ENCODE measurements around the gene MAP4K5. TPM values are rescaled to one million over a fixed set of nuclear protein-coding genes. Genes with fewer than 3 reads are reported as not detected.

Gene MAP4K5
- polyA plus RNA-seq, 3 donors, result 5.0 to 9.1 (median 7.7) TPM

DNA sequence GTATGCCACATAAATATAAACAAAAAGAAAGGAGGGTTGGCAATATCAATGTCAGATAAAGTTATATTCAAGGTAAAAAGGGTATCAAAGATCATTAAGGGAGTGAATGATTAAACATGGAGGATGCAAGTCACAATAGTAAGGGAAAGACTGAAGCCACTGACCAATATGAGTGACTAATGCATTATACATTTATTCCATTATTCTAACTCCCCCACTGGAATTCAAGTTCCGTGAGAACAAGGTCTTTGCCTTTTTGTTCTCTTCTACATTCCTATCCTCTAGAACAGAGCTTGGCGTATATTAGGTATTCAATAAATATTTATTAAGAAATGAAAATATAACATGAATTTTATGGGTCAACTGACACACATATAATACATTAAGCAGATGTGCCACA is 30.7 kb downstream of the MAP4K5 start:
- H3K27ac ChIP-seq (ENCODE audit: low read depth in 1 of 2, low read length in 2 of 2), result no peak overlapping the region
- no peak overlapping the region for H3K4me3 Mint-ChIP-seq
- H3K36me3 ChIP-seq (replicated peaks in 1 of 2; ENCODE audit: control insufficient read depth in 1 of 2, insufficient read depth in 2 of 2, low read length in 2 of 2), result peaks cover 11 to 35% of the 10 kb centered on the region in 2 donors
- WGBS (ENCODE audit: insufficient coverage), result no CpG with 5 or more reads among the region's 2 CpGs
- intact Hi-C loops (cut with micrococcal nuclease), result no loop called here
- no peaks in the 10 kb centered on the region for H4K20me1 ChIP-seq (ENCODE audit: insufficient read depth, low read length)
- H3K36me3 Mint-ChIP-seq, result peaks cover 37 to 38% of the 10 kb centered on the region in 2 donors
- H3K9me3 ChIP-seq (replicated peaks in 1 of 2; ENCODE audit: control insufficient read depth in 1 of 2, insufficient read depth in 1 of 2, low read length in 2 of 2), result no peaks in the 10 kb centered on the region
- TF ChIP-seq, protein P1, sequence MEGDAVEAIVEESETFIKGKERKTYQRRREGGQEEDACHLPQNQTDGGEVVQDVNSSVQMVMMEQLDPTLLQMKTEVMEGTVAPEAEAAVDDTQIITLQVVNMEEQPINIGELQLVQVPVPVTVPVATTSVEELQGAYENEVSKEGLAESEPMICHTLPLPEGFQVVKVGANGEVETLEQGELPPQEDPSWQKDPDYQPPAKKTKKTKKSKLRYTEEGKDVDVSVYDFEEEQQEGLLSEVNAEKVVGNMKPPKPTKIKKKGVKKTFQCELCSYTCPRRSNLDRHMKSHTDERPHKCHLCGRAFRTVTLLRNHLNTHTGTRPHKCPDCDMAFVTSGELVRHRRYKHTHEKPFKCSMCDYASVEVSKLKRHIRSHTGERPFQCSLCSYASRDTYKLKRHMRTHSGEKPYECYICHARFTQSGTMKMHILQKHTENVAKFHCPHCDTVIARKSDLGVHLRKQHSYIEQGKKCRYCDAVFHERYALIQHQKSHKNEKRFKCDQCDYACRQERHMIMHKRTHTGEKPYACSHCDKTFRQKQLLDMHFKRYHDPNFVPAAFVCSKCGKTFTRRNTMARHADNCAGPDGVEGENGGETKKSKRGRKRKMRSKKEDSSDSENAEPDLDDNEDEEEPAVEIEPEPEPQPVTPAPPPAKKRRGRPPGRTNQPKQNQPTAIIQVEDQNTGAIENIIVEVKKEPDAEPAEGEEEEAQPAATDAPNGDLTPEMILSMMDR (IDR thresholded peaks at IDR 0.05), result no peak
- H3K4me3 ChIP-seq (replicated peaks in 1 of 3; ENCODE audit: low read depth in 2 of 3, low read length in 3 of 3), result no peak overlapping the region
- H2AFZ ChIP-seq (ENCODE audit: insufficient read depth, low read depth, low read length, poor library complexity, severe bottlenecking), result no peak overlapping the region
- H3K4me1 Mint-ChIP-seq, result no peaks in the 10 kb centered on the region
- H3K27ac Mint-ChIP-seq, result no peak overlapping the region
- H3K4me2 ChIP-seq (replicated peaks; ENCODE audit: extremely low read depth, low read length, poor library complexity, severe bottlenecking), result no peak overlapping the region
- no peak overlapping the region for H3K9ac ChIP-seq (ENCODE audit: insufficient read depth, low read length, poor library complexity, severe bottlenecking)
- H3K79me2 ChIP-seq (ENCODE audit: insufficient read depth, low read length), result peaks cover 10% of the 10 kb centered on the region
- no peaks in the 10 kb centered on the region for H3K9me3 Mint-ChIP-seq
- H3K27me3 Mint-ChIP-seq (ENCODE audit: low read depth in 3 of 3), result no peaks in the 10 kb centered on the region
- no peaks in the 10 kb centered on the region for H3K27me3 ChIP-seq (ENCODE audit: control insufficient read depth in 2 of 2, insufficient read depth in 2 of 2, low read length in 2 of 2)
- no peaks in the 10 kb centered on the region for H3K4me1 ChIP-seq (ENCODE audit: control insufficient read depth in 1 of 2, insufficient read depth in 2 of 2, low read length in 2 of 2)
- no peak for DNase-seq

DNA sequence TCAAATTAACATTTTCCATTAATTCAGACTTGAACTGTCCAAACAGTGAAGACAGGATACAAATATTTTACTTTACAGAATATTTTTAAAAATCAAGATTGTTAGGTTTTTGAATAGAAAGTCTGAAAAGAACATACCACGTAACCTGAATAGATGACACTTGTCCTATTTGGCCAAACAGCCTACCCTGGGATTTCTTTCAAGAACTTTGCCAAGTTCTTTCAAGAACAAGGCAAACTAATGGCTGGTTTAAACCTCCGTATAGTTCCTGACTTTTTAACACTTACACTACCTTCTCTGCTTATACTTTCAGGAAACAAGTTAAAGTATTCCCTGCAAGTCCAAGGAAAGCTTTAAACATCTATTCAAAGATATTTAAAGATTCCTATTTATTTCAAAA is 35.0 kb downstream of the MAP4K5 start:
- H3K9ac ChIP-seq (ENCODE audit: insufficient read depth, low read length, poor library complexity, severe bottlenecking), result no peak overlapping the region
- H3K27ac ChIP-seq (ENCODE audit: low read depth in 1 of 2, low read length in 2 of 2), result no peak overlapping the region
- no peak overlapping the region for H3K4me2 ChIP-seq (replicated peaks; ENCODE audit: extremely low read depth, low read length, poor library complexity, severe bottlenecking)
- no peaks in the 10 kb centered on the region for H3K79me2 ChIP-seq (ENCODE audit: insufficient read depth, low read length)
- peaks cover 0 to 2% (median 0%) of the 10 kb centered on the region in 3 donors for H3K27me3 Mint-ChIP-seq (ENCODE audit: low read depth in 3 of 3)
- no peaks in the 10 kb centered on the region for H4K20me1 ChIP-seq (ENCODE audit: insufficient read depth, low read length)
- H3K27ac Mint-ChIP-seq, result no peak overlapping the region
- peaks cover 3 to 13% of the 10 kb centered on the region in 2 donors for H3K36me3 ChIP-seq (replicated peaks in 1 of 2; ENCODE audit: control insufficient read depth in 1 of 2, insufficient read depth in 2 of 2, low read length in 2 of 2)
- no peak overlapping the region for H3K4me3 ChIP-seq (replicated peaks in 1 of 3; ENCODE audit: low read depth in 2 of 3, low read length in 3 of 3)
- no peak overlapping the region for H2AFZ ChIP-seq (ENCODE audit: insufficient read depth, low read depth, low read length, poor library complexity, severe bottlenecking)
- no peaks in the 10 kb centered on the region for H3K4me1 ChIP-seq (ENCODE audit: control insufficient read depth in 1 of 2, insufficient read depth in 2 of 2, low read length in 2 of 2)
- no peak for DNase-seq
- no peak overlapping the region for H3K4me3 Mint-ChIP-seq
- peaks cover 0 to 2% (median 0%) of the 10 kb centered on the region in 7 donors for H3K9me3 Mint-ChIP-seq
- TF ChIP-seq, protein P1 (IDR thresholded peaks at IDR 0.05), result no peak
- no peaks in the 10 kb centered on the region for H3K9me3 ChIP-seq (replicated peaks in 1 of 2; ENCODE audit: control insufficient read depth in 1 of 2, insufficient read depth in 1 of 2, low read length in 2 of 2)
- no peaks in the 10 kb centered on the region for H3K4me1 Mint-ChIP-seq
- intact Hi-C loops (cut with micrococcal nuclease), result no loop called here
- H3K27me3 ChIP-seq (ENCODE audit: control insufficient read depth in 2 of 2, insufficient read depth in 2 of 2, low read length in 2 of 2), result no peaks in the 10 kb centered on the region
- no CpG with 5 or more reads among the region's 2 CpGs for WGBS (ENCODE audit: insufficient coverage)
- H3K36me3 Mint-ChIP-seq, result peaks cover 26 to 35% of the 10 kb centered on the region in 2 donors

Data from CD14-positive monocyte (primary cell).